OCI-LY7 (cell line): Measurements from ENCODE around the gene KDM4E. TPM values are rescaled to one million over a fixed set of nuclear protein-coding genes. Genes with fewer than 3 reads are reported as not detected.

ENCODE experiments used
- BruUV-seq: library from RNA; stranded (reverse); fragments of 400-500 nt; replicated peaks from 2 replicates; lab custom pipeline; 2021; lab: Mats Ljungman, UMichigan
- CTCF ChIA-PET: fragments of 300-600 bp; sonication (Branson Sonifier 250); formaldehyde crosslinking; loops from one replicate; lab custom pipeline; 2022; ENCODE audit warnings: antibody characterized with exemption; ENCODE audit not compliant: unreplicated experiment; lab: Charles Lee
- POLR2A ChIA-PET: fragments of 300-600 bp; sonication (Branson Sonifier 250); formaldehyde crosslinking; loops from one replicate; lab custom pipeline; 2022; ENCODE audit warnings: antibody characterized with exemption; lab: Charles Lee
- DNase-seq: peaks from one replicate; pipeline ENCODE4 v3.0.0-alpha.2; 2015; ENCODE audit warnings: low spot score
- H2AFZ ChIP-seq: fragments of 200-600 bp; sonication (generic), shearing (Covaris generic); 2 replicates; pipeline ENCODE4 v1.6.1; 2014; ENCODE audit warnings: mild to moderate bottlenecking, antibody characterized with exemption, low read length, moderate library complexity
- H3K27ac ChIP-seq: fragments of 200-600 bp; sonication (generic); 2 replicates; pipeline ENCODE4 v1.5.1; 2014; ENCODE audit warnings: mixed run types, low read depth, mild to moderate bottlenecking, moderate library complexity, low read length, inconsistent platforms; ENCODE audit not compliant: poor library complexity, severe bottlenecking
- H3K36me3 ChIP-seq: fragments of 200-600 bp; sonication (generic); 2 replicates; pipeline ENCODE4 v1.6.1; 2014; ENCODE audit warnings: mild to moderate bottlenecking, antibody characterized with exemption, low read length, moderate library complexity, mixed read lengths; ENCODE audit not compliant: insufficient read depth
- H3K4me1 ChIP-seq: fragments of 200-600 bp; sonication (generic); 2 replicates; pipeline ENCODE4 v1.5.1; 2014; ENCODE audit warnings: mild to moderate bottlenecking, low read length; ENCODE audit not compliant: insufficient read depth, poor library complexity, severe bottlenecking
- H3K4me2 ChIP-seq: fragments of 200-600 bp; sonication (generic); 2 replicates; pipeline ENCODE4 v1.6.1; 2014; ENCODE audit warnings: mild to moderate bottlenecking, low read length
- H3K4me3 ChIP-seq: fragments of 200-600 bp; sonication (generic); 2 replicates; pipeline ENCODE4 v1.5.1; 2014; ENCODE audit warnings: mild to moderate bottlenecking, low read depth, low read length; ENCODE audit not compliant: poor library complexity, severe bottlenecking
- H3K79me2 ChIP-seq: fragments of 200-600 bp; sonication (generic); 2 replicates; pipeline ENCODE4 v1.6.1; 2016; ENCODE audit warnings: low read depth, mild to moderate bottlenecking, low read length, moderate library complexity, mixed read lengths; ENCODE audit not compliant: insufficient read depth
- H3K9me2 ChIP-seq: fragments of 200-600 bp; sonication (generic); 2 replicates; pipeline ENCODE4 v1.6.1; 2016; ENCODE audit warnings: mild to moderate bottlenecking, low read length, mixed read lengths; ENCODE audit not compliant: insufficient read depth
- H3K9me3 ChIP-seq: fragments of 200-600 bp; sonication (generic); 2 replicates; pipeline ENCODE4 v1.6.1; 2014; ENCODE audit warnings: mild to moderate bottlenecking, mixed run types, low read length, mixed read lengths
- H4K20me1 ChIP-seq: fragments of 200-600 bp; sonication (generic); 2 replicates; pipeline ENCODE4 v1.6.1; 2014; ENCODE audit warnings: mild to moderate bottlenecking, antibody characterized with exemption, low read length, moderate library complexity, mixed read lengths; ENCODE audit not compliant: insufficient read depth
- CTCF ChIP-seq: fragments of 200-600 bp; sonication (generic); conservative IDR thresholded peaks from 2 replicates; pipeline ENCODE4 v1.5.1; 2014; ENCODE audit warnings: mild to moderate bottlenecking, antibody characterized with exemption, low read length, moderate library complexity, mixed read lengths
- EZH2phosphoT487 ChIP-seq: fragments of 200-600 bp; sonication (generic); IDR thresholded peaks from 2 replicates; pipeline ENCODE4 v1.6.1; 2018; ENCODE audit warnings: low read depth, borderline replicate concordance, mild to moderate bottlenecking, mixed run types, antibody characterized with exemption, low read length, moderate library complexity, mixed read lengths
- intact Hi-C: fragments of 100-400 bp; cut with micrococcal nuclease; formaldehyde crosslinking; loops from one replicate; pipeline ENCODE4 v1.10.0; 2022; ENCODE audit not compliant: unreplicated experiment
- total RNA-seq, 2 experiments: library from RNA; depleted of rRNA in 1 of 2; stranded (reverse); fragments of >200 nt in 1 of 2; shearing (Covaris generic) in 1 of 2; gene quantifications; 2 replicates each; pipeline ENCODE4 v1.2.3, GENCODE V29; 2014 to 2022

Gene KDM4E
- total RNA-seq, 2 experiments from 2014 or later = not detected

DNA sequence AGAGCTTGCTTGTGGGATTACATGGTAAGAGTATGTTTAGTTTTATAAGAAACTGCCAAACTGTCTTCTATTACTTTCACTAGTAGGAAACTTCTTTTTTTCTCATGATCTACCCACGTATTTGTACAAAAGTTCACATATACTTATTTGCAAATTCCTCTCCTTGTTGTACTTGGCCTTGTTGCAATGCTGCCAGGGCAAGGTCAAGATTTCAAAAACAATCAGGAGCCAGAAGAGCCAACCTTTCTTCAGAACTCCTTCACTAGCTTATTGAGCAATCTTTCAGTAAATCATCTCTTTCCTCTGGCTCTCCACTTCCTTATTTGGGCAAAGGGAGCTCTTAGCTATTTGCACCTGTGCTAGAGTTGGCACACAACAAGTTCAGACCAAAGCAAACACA lies 51.4 kb downstream of the KDM4E start:
- DNase-seq = no peak
- H3K4me2 ChIP-seq = no peak overlapping the region
- no TSS peak for BruUV-seq
- intact Hi-C loops = no loop called here
- TF ChIP-seq EZH2phosphoT487 (no peak), CTCF (no peak)
- no peak overlapping the region for H3K27ac ChIP-seq
- POLR2A ChIA-PET = interaction anchor here (0.5 to 1.8 kb wide), 9 partner anchors 9 to 153 kb away, joined by 3 to 11 read pairs (median 3); partner anchors contain the start of genes ENDOD1 and SRSF8
- H2AFZ ChIP-seq = peak overlapping the region; percentile 51; the same call in 1 of the 2 replicates
- H3K9me2 ChIP-seq = no peaks in the 10 kb centered on the region
- no peak overlapping the region for H3K4me3 ChIP-seq
- CTCF ChIA-PET = no interaction called here
- 0 out of 2 replicates have a peak, but pooled peaks cover 4% of the 10 kb centered on the region for H3K9me3 ChIP-seq
- peaks cover 5% of the 10 kb centered on the region for H3K4me1 ChIP-seq
- H3K36me3 ChIP-seq = peaks cover 3% of the 10 kb centered on the region
- 0 out of 2 replicates have a peak, but pooled peaks cover 2% of the 10 kb centered on the region for H3K79me2 ChIP-seq
- H4K20me1 ChIP-seq = no peaks in the 10 kb centered on the region

GRCh38 chr11:95076981-95077380 lies 51.9 kb downstream of the KDM4E start:
- H3K9me3 ChIP-seq = no peaks in the 10 kb centered on the region
- H3K27ac ChIP-seq = no peak overlapping the region
- no peaks in the 10 kb centered on the region for H3K9me2 ChIP-seq
- no peak overlapping the region for H2AFZ ChIP-seq
- H3K4me1 ChIP-seq = peaks cover 5% of the 10 kb centered on the region
- H4K20me1 ChIP-seq = no peaks in the 10 kb centered on the region
- no peak for DNase-seq
- POLR2A ChIA-PET = interaction anchor here (0.5 to 1.8 kb wide), 6 partner anchors 10 to 153 kb away, joined by 3 to 11 read pairs (median 4); partner anchors contain the start of gene SRSF8
- CTCF ChIA-PET = no interaction called here
- intact Hi-C loops = no loop called here
- TF ChIP-seq CTCF = no peak
- no peak for TF ChIP-seq EZH2phosphoT487
- no peaks in the 10 kb centered on the region for H3K36me3 ChIP-seq
- no peak overlapping the region for H3K4me3 ChIP-seq
- BruUV-seq = no TSS peak
- no peak overlapping the region for H3K4me2 ChIP-seq
- no peaks in the 10 kb centered on the region for H3K79me2 ChIP-seq

Other genes with a start within 250 kb of the KDM4E start
- gene CWC15, start 51.7 kb upstream of the KDM4E start, total RNA-seq (2014; rRNA removed; shearing (Covaris generic)) = 42.5 and 52.3 TPM in 2 replicates
- 66.0 and 73.5 TPM in 2 replicates for gene CWC15, start 51.7 kb upstream of the KDM4E start, total RNA-seq (2022)
- 0.62 and 1.0 TPM in 2 replicates for gene KDM4D, start 51.5 kb upstream of the KDM4E start, total RNA-seq (2014; rRNA removed; shearing (Covaris generic))
- gene KDM4D, start 51.5 kb upstream of the KDM4E start, total RNA-seq (2022) = 1.4 and 1.6 TPM in 2 replicates
- not detected in 2 replicates for gene KDM4F, start 24.2 kb downstream of the KDM4E start, total RNA-seq (2014; rRNA removed; shearing (Covaris generic))
- gene KDM4F, start 24.2 kb downstream of the KDM4E start, total RNA-seq (2022) = not detected in 2 replicates
- 12.8 and 13.1 TPM in 2 replicates for gene SRSF8, start 41.7 kb downstream of the KDM4E start, total RNA-seq (2014; rRNA removed; shearing (Covaris generic))
- 36.6 and 42.1 TPM in 2 replicates for gene SRSF8, start 41.7 kb downstream of the KDM4E start, total RNA-seq (2022)
- 18.5 and 20.4 TPM in 2 replicates for gene ENDOD1, start 64.6 kb downstream of the KDM4E start, total RNA-seq (2014; rRNA removed; shearing (Covaris generic))
- gene ENDOD1, start 64.6 kb downstream of the KDM4E start, total RNA-seq (2022) = 21.4 and 22.5 TPM in 2 replicates
- gene SESN3, start 205.9 kb downstream of the KDM4E start, total RNA-seq (2014; rRNA removed; shearing (Covaris generic)) = 3.4 and 4.4 TPM in 2 replicates
- gene SESN3, start 205.9 kb downstream of the KDM4E start, total RNA-seq (2022) = 9.6 and 12.9 TPM in 2 replicates